HG03565 (cell line): Measurements from ENCODE around the gene CD69.

Experiments
- ATAC-seq: cut with Tn5 transposase; IDR thresholded peaks from one replicate; pipeline ENCODE4 v1.9.1; 2021; ENCODE audit warnings: mild to moderate bottlenecking, moderate library complexity; ENCODE audit not compliant: unreplicated experiment

The CD69 gene

GRCh38 chr12:9760699-9761418 is at the start of gene CD69:
Gene CD69 (minus strand): TSS chr12:9760901. CDS start chr12:9760820, 81 bp downstream.
- peak; percentile 42 for ATAC-seq

- ATAC-seq, result no peak
Observed at GRCh38 chr12:9809866-9810265, 49.2 kb upstream of the CD69 start.

- ATAC-seq, result no peak
Observed at GRCh38 chr12:9809338-9809737, 48.6 kb upstream of the CD69 start.

GRCh38 chr12:9808504-9808903 is 47.8 kb upstream of the CD69 start:
- no peak for ATAC-seq

GRCh38 chr12:9806714-9807113 is 46.0 kb upstream of the CD69 start:
- no peak for ATAC-seq

- ATAC-seq, result no peak
Observed at GRCh38 chr12:9805883-9806282, 45.2 kb upstream of the CD69 start.

GRCh38 chr12:9799961-9800360 is 39.3 kb upstream of the CD69 start:
- ATAC-seq, result no peak

GRCh38 chr12:9797722-9798619 is 37.3 kb upstream of the CD69 start:
- ATAC-seq, result peak; percentile 93

- no peak for ATAC-seq
Observed at GRCh38 chr12:9796971-9797370, 36.3 kb upstream of the CD69 start.

- no peak for ATAC-seq
Observed at GRCh38 chr12:9796346-9796745, 35.6 kb upstream of the CD69 start.

- ATAC-seq, result no peak
Observed at GRCh38 chr12:9795945-9796344, 35.2 kb upstream of the CD69 start.

GRCh38 chr12:9794484-9795093 is 33.9 kb upstream of the CD69 start:
- ATAC-seq, result no peak

- ATAC-seq, result no peak
Observed at GRCh38 chr12:9793779-9794395, 33.2 kb upstream of the CD69 start.

GRCh38 chr12:9792961-9793617 is 32.4 kb upstream of the CD69 start:
- ATAC-seq, result no peak

- no peak for ATAC-seq
Observed at GRCh38 chr12:9792185-9792900, 31.6 kb upstream of the CD69 start.

- ATAC-seq, result no peak
Observed at GRCh38 chr12:9786726-9787717, 26.3 kb upstream of the CD69 start.

- ATAC-seq, result no peak
Observed at GRCh38 chr12:9784816-9785215, 24.1 kb upstream of the CD69 start.

- ATAC-seq, result no peak
Observed at GRCh38 chr12:9784326-9784725, 23.6 kb upstream of the CD69 start.
